Spinal cord (tissue), 10 donors: ENCODE measurements around the gene VCL. TPM values are rescaled to one million over a fixed set of nuclear protein-coding genes. Genes with fewer than 3 reads are reported as not detected.
"Not testable (repeated sequence)": the region's sequence is repeated elsewhere in the genome, so short reads cannot be mapped to it uniquely, and the experiment has no call there.

ENCODE experiments used
- DNase-seq, 6 donors: peaks; one replicate each; pipeline versions ENCODE4 v3.0.0 to v3.0.0-alpha.2; 2013 to 2015; ENCODE audit warnings: low spot score in 6 of 6, low read depth in 4 of 6
- H3K27ac ChIP-seq: one replicate; pipeline ENCODE4 v1.5.1; 2013; ENCODE audit warnings: low read depth, low read length, control low read depth
- H3K27me3 ChIP-seq: one replicate; pipeline ENCODE4 v1.6.1; 2013; ENCODE audit warnings: low read length; ENCODE audit not compliant: control insufficient read depth, insufficient read depth
- H3K36me3 ChIP-seq: one replicate; pipeline ENCODE4 v1.6.1; 2013; ENCODE audit warnings: low read length; ENCODE audit not compliant: control insufficient read depth, insufficient read depth
- H3K4me1 ChIP-seq: one replicate; pipeline ENCODE4 v1.6.1; 2013; ENCODE audit warnings: low read length; ENCODE audit not compliant: control insufficient read depth, insufficient read depth
- H3K4me3 ChIP-seq: one replicate; pipeline ENCODE4 v1.5.1; 2013; ENCODE audit warnings: low read depth, low read length, control low read depth
- H3K9me3 ChIP-seq: one replicate; pipeline ENCODE4 v1.6.1; 2013; ENCODE audit warnings: low read length; ENCODE audit not compliant: control insufficient read depth, insufficient read depth
- WGBS: methylation state at CpG from one replicate; pipeline ENCODE4 v1.1.5; 2013; ENCODE audit warnings: missing lambda C conversion rate; ENCODE audit not compliant: insufficient coverage; 5-methylcytosine and 5-hydroxymethylcytosine counted together
- polyA plus RNA-seq, 2 donors: library from polyadenylated mRNA; unstranded; fragments of 120-200 nt; gene quantifications; one replicate each; pipeline ENCODE4 v1.2.1, GENCODE V29; 2013; ENCODE audit not compliant: insufficient read length in 2 of 2
- total RNA-seq, 2 donors: library from RNA; depleted of rRNA in 1 of 2; stranded (reverse); fragments of 120-200 nt in 1 of 2; fragments of >200 nt in 1 of 2; gene quantifications; one replicate each; pipeline versions ENCODE4 v1.2.3 to v1.2.4, GENCODE V29; 2013 to 2014
- donor health status: healthy.

The VCL gene
- total and polyA plus RNA-seq, 4 donors: 47.8 to 106 (median 63.5) TPM

GRCh38 chr10:74021248-74022055 is 23.5 kb downstream of the VCL start:
- Histone ChIP-seq H3K4me1 (peaks cover 2% of the 10 kb centered on the region), H3K27ac (no peak overlapping the region), H3K27me3 (no peaks in the 10 kb centered on the region), H3K4me3 (no peak overlapping the region), H3K9me3 (no peaks in the 10 kb centered on the region), H3K36me3 (no peaks in the 10 kb centered on the region)
- DNase-seq: no peak
- no CpG with 5 or more reads among the region's 4 CpGs for WGBS

GRCh38 chr10:74022926-74023629 is 25.2 kb downstream of the VCL start:
- WGBS: no CpG with 5 or more reads among the region's 5 CpGs
- Histone ChIP-seq H3K9me3 (no peaks in the 10 kb centered on the region), H3K27me3 (no peaks in the 10 kb centered on the region), H3K4me1 (no peaks in the 10 kb centered on the region), H3K4me3 (no peak overlapping the region), H3K27ac (no peak overlapping the region), H3K36me3 (no peaks in the 10 kb centered on the region)
- DNase-seq: no peak

- H3K36me3 ChIP-seq: no peaks in the 10 kb centered on the region
- no peak overlapping the region for H3K4me3 ChIP-seq
- H3K4me1 ChIP-seq: no peaks in the 10 kb centered on the region
- no peak overlapping the region for H3K27ac ChIP-seq
- no peak for DNase-seq
- no peaks in the 10 kb centered on the region for H3K27me3 ChIP-seq
- no peaks in the 10 kb centered on the region for H3K9me3 ChIP-seq
Observed at GRCh38 chr10:74024600-74024999, 26.7 kb downstream of the VCL start.

- H3K9me3 ChIP-seq: no peaks in the 10 kb centered on the region
- 85% methylated on average over 5 of the region's 5 CpGs for WGBS
- no peaks in the 10 kb centered on the region for H3K36me3 ChIP-seq
- no peak overlapping the region for H3K27ac ChIP-seq
- no peak overlapping the region for H3K4me3 ChIP-seq
- DNase-seq: no peak
- no peaks in the 10 kb centered on the region for H3K4me1 ChIP-seq
- H3K27me3 ChIP-seq: no peaks in the 10 kb centered on the region
Observed at GRCh38 chr10:74025380-74025978, 27.6 kb downstream of the VCL start.

GRCh38 chr10:74026428-74027015 is 28.6 kb downstream of the VCL start:
- Histone ChIP-seq H3K27me3 (no peaks in the 10 kb centered on the region), H3K9me3 (no peaks in the 10 kb centered on the region), H3K27ac (no peak overlapping the region), H3K4me3 (no peak overlapping the region), H3K4me1 (peaks cover under 1% of the 10 kb centered on the region), H3K36me3 (no peaks in the 10 kb centered on the region)
- WGBS: 60% methylated on average over 1 of the region's 3 CpGs
- no peak for DNase-seq

- Histone ChIP-seq H3K4me1 (peaks cover 3% of the 10 kb centered on the region), H3K4me3 (no peak overlapping the region), H3K27ac (no peak overlapping the region), H3K36me3 (no peaks in the 10 kb centered on the region), H3K27me3 (no peaks in the 10 kb centered on the region), H3K9me3 (no peaks in the 10 kb centered on the region)
- no CpG with 5 or more reads among the region's 2 CpGs for WGBS
- DNase-seq: no peak
Observed at GRCh38 chr10:74027702-74028101, 29.8 kb downstream of the VCL start.

- Histone ChIP-seq H3K4me1 (peaks cover 3% of the 10 kb centered on the region), H3K27ac (no peak overlapping the region), H3K4me3 (no peak overlapping the region), H3K36me3 (no peaks in the 10 kb centered on the region), H3K27me3 (no peaks in the 10 kb centered on the region), H3K9me3 (no peaks in the 10 kb centered on the region)
- DNase-seq: no peak
- no CpG with 5 or more reads among the region's 1 CpG for WGBS
Observed at GRCh38 chr10:74029943-74030342, 32.0 kb downstream of the VCL start.

GRCh38 chr10:74032208-74032607 is 34.3 kb downstream of the VCL start:
- H3K4me1 ChIP-seq, DNase-seq, H3K27ac ChIP-seq, H3K4me3 ChIP-seq, H3K27me3 ChIP-seq, H3K36me3 ChIP-seq, H3K9me3 ChIP-seq: not testable (repeated sequence)
- WGBS: 88% methylated on average over 1 of the region's 1 CpG

GRCh38 chr10:74032900-74033655 is 35.2 kb downstream of the VCL start:
- H3K27me3 ChIP-seq: no peaks in the 10 kb centered on the region
- no peaks in the 10 kb centered on the region for H3K36me3 ChIP-seq
- DNase-seq: no peak
- no peak overlapping the region for H3K27ac ChIP-seq
- WGBS: 75% methylated on average over 2 of the region's 3 CpGs
- H3K9me3 ChIP-seq: no peaks in the 10 kb centered on the region
- H3K4me3 ChIP-seq: no peak overlapping the region
- H3K4me1 ChIP-seq: peaks cover 3% of the 10 kb centered on the region
